ENCODE results near the gene BRME1.

BRME1 gene

DNA sequence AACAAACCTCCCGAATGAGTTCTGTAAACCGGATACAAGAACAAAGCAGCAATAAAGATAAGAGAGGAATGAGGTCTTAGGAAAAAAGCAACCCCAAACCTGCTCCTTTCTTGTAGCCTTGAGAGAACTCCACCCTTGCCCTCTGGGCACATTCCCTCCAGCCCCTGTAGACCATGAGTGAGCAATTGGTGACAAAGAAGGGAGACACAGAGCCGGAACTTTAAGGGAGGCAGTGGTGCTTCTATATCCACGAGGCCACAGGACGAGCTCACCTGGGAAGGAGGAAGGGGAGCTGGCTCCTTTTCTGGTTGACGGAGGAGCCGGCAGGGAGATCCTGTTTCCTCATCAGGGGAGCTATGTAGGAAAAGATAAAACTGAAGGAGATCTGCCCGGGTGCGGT, 13.0 kb downstream of the BRME1 start:
- no peak overlapping the region for H3K4me3 ChIP-seq (ENCODE audit: insufficient read depth, low read depth, low read length, poor library complexity, severe bottlenecking)
- H3K9me3 ChIP-seq (ENCODE audit: control insufficient read depth, low read length) = no peaks in the 10 kb centered on the region
- H3K27me3 ChIP-seq (replicated peaks; ENCODE audit: control insufficient read depth, insufficient read depth, low read length, poor library complexity, severe bottlenecking) = no peaks in the 10 kb centered on the region
- no peak for DNase-seq
- H3K4me1 ChIP-seq (ENCODE audit: control insufficient read depth, insufficient read depth, low read length, poor library complexity, severe bottlenecking) = no peaks in the 10 kb centered on the region
- H3K27ac ChIP-seq (ENCODE audit: insufficient read depth, low read length, poor library complexity, severe bottlenecking) = no peak overlapping the region
- H3K36me3 ChIP-seq (ENCODE audit: control insufficient read depth, insufficient read depth, low read length) = no peaks in the 10 kb centered on the region

DNA sequence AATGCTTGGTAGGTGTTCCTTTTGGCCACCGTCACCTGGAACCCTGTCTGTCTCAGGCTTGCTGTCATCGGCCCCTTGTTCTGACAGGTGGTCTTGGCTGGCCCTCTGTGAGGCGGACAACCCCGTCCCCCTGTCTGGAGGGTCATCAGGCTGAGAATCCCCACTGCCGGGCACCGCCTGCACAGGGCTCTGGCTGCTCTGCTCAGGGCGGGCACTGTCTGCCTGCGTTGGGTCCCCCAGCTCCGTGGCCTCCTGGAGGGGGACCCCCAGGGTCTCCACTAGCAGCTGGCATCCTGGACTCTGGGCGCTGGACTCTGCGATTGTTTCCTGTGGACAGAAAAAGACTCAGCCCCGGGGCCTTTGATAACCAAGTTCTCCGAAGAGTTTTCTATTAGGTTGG, 15.8 kb downstream of the BRME1 start:
- no peak overlapping the region for H3K4me3 ChIP-seq (ENCODE audit: insufficient read depth, low read depth, low read length, poor library complexity, severe bottlenecking)
- H3K27me3 ChIP-seq (replicated peaks; ENCODE audit: control insufficient read depth, insufficient read depth, low read length, poor library complexity, severe bottlenecking) = no peaks in the 10 kb centered on the region
- no peak overlapping the region for H3K27ac ChIP-seq (ENCODE audit: insufficient read depth, low read length, poor library complexity, severe bottlenecking)

DNA sequence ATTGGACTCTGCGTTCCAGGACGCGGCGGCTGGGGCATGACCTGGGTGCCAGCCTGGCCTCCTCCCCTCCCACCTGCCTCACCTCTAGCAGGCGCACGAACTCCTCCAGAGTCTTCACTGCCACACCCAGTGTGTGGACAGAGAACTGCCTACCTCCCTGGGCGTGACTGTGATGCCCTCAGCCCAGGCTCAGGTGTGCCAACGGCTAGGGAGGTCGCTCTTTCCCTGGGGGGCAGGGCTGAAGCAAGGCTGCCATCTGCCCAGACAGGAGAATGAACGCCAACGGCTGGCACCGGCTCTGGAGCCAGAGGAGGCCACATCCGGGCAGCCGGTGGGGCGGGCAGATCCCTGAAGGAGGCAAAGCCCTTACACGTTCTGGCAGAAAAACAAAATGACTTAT, 17.6 kb downstream of the BRME1 start:
- Histone ChIP-seq H3K4me3 (ENCODE audit: insufficient read depth, low read depth, low read length, poor library complexity, severe bottlenecking) (no peak overlapping the region), H3K36me3 (ENCODE audit: control insufficient read depth, insufficient read depth, low read length) (no peaks in the 10 kb centered on the region), H3K27ac (ENCODE audit: insufficient read depth, low read length, poor library complexity, severe bottlenecking) (no peak overlapping the region), H3K4me1 (ENCODE audit: control insufficient read depth, insufficient read depth, low read length, poor library complexity, severe bottlenecking) (peaks cover 1% of the 10 kb centered on the region), H3K9me3 (ENCODE audit: control insufficient read depth, low read length) (no peaks in the 10 kb centered on the region), H3K27me3 (replicated peaks; ENCODE audit: control insufficient read depth, insufficient read depth, low read length, poor library complexity, severe bottlenecking) (no peaks in the 10 kb centered on the region)
- DNase-seq = no peak

More for the DNA sequence above, 15.8 kb downstream of the BRME1 start:
- DNase-seq = no peak
- no peaks in the 10 kb centered on the region for H3K36me3 ChIP-seq (ENCODE audit: control insufficient read depth, insufficient read depth, low read length)
- no peaks in the 10 kb centered on the region for H3K9me3 ChIP-seq (ENCODE audit: control insufficient read depth, low read length)
- no peaks in the 10 kb centered on the region for H3K4me1 ChIP-seq (ENCODE audit: control insufficient read depth, insufficient read depth, low read length, poor library complexity, severe bottlenecking)

DNA sequence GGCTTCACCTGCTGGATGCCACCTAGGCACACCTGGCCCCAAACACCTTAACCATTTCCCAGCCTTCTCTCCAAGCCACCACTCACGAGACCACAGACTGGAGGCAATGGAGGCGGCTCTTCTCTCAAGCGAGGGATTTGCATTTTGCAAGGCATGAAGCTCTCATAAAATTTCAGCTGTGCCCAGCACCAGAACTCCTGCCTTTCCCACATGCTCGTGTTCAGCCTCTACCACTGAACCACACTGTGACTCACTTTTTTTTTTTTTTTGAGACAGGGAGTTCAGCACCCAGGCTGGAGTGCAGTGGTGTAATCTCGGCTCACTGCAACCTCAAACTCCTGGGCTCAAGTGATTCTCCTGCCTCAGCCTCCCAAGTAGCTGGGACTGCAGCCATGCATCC, 18.4 kb downstream of the BRME1 start:
- peaks cover 9% of the 10 kb centered on the region for H3K4me1 ChIP-seq (ENCODE audit: control insufficient read depth, insufficient read depth, low read length, poor library complexity, severe bottlenecking)
- no peaks in the 10 kb centered on the region for H3K27me3 ChIP-seq (replicated peaks; ENCODE audit: control insufficient read depth, insufficient read depth, low read length, poor library complexity, severe bottlenecking)
- DNase-seq = no peak
- H3K9me3 ChIP-seq (ENCODE audit: control insufficient read depth, low read length) = no peaks in the 10 kb centered on the region
- H3K36me3 ChIP-seq (ENCODE audit: control insufficient read depth, insufficient read depth, low read length) = no peaks in the 10 kb centered on the region
- H3K27ac ChIP-seq (ENCODE audit: insufficient read depth, low read length, poor library complexity, severe bottlenecking) = no peak overlapping the region
- H3K4me3 ChIP-seq (ENCODE audit: insufficient read depth, low read depth, low read length, poor library complexity, severe bottlenecking) = no peak overlapping the region

DNA sequence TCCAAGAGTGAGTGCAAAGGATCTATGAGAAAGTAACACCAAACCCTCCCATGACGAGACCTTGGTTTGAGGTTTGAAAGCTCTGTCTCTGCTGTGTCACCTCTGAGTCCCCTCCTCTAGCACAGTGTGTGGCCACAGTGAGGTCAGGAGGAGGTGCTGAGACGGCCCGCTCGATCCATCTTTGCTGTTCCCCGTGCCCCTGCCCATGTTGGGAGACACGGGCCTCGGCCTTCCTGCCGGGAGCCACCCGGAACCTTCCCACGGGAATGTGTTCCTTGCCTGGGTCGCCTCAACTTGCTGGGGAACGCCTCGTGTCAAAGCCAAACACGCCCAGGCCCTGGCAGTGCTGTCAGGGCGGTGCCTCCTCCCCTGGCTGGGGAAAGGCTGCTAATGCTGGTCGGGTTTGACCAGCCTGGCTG, 18.9 kb downstream of the BRME1 start:
- Histone ChIP-seq H3K4me3 (ENCODE audit: insufficient read depth, low read depth, low read length, poor library complexity, severe bottlenecking) (no peak overlapping the region), H3K4me1 (ENCODE audit: control insufficient read depth, insufficient read depth, low read length, poor library complexity, severe bottlenecking) (peaks cover 14% of the 10 kb centered on the region), H3K27me3 (replicated peaks; ENCODE audit: control insufficient read depth, insufficient read depth, low read length, poor library complexity, severe bottlenecking) (no peaks in the 10 kb centered on the region), H3K27ac (ENCODE audit: insufficient read depth, low read length, poor library complexity, severe bottlenecking) (no peak overlapping the region), H3K36me3 (ENCODE audit: control insufficient read depth, insufficient read depth, low read length) (no peaks in the 10 kb centered on the region), H3K9me3 (ENCODE audit: control insufficient read depth, low read length) (no peaks in the 10 kb centered on the region)
- peak in 1 of 3 donors; percentile 36 for DNase-seq

DNA sequence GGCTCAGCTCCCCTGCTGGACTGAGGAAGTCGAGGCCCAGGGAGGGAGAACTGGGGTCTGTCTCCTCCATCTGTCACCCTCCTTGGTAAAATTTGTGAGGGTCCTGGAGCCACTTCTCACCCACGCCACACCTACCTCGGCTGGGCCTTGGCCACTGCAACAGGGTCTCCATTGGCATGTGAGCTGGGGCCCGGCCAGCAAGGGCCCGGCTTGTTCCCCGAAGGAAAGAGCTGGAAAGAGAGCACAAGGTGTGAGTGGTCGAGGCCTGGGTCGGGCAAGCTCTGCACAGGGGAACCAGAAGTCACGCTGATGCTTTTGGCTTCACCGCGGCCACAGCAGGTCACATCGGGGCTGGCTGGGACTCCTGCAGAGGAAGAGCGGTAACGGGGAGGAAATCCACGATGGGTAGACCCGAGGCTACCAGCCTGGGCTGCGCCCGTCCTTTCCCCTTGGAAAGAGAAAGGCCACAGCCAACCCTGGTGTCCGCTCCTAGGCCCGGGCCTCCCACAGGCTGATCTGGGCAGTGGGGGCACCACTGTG, 20.0 kb downstream of the BRME1 start:
- peaks cover 25% of the 10 kb centered on the region for H3K4me1 ChIP-seq (ENCODE audit: control insufficient read depth, insufficient read depth, low read length, poor library complexity, severe bottlenecking)

DNA sequence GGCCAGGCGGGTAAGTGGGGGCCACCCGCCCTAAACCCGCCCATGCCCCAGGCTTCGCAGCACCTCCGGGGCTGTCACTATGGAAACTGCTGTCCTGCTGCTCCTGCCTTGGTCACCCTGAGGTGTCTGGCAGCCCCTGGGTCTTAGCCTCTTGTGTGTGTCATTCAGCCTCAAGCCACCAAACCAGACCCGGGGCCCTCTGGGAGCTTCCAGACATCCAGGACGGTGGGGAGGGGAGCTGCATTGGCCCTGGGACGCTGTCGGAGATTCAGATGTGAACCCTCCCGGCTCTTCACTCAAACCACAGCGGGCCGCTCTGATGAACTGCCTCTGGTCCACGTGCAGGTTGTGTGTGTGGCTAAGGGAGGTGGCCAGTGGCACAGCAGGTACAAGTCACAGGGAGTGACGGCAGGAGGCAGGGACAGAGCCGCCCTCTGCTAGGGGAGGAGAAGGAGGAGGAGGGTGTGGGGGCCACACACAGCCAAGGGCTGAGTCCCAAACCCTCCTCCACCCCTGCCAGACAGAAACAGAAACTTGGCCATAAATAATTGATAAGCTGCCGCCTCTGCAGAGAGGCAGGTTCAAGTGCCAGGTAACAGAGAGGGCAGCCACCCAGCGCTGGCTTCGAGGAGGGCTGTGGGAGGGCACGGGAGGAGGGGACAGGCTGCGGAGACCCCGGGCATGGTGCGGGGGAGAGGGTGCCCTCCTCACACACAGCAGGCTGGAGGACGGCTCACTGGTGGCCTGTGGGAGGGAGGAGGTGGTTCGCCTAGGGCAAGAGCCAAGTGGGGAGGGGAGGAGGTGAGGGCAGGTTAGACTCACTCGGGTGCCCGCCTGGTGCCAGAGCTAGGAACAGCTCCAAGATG, 21.0 kb downstream of the BRME1 start:
- DNase-seq = no peak
- no peak overlapping the region for H3K4me3 ChIP-seq (ENCODE audit: insufficient read depth, low read depth, low read length, poor library complexity, severe bottlenecking)
- H3K9me3 ChIP-seq (ENCODE audit: control insufficient read depth, low read length) = no peaks in the 10 kb centered on the region
- H3K36me3 ChIP-seq (ENCODE audit: control insufficient read depth, insufficient read depth, low read length) = no peaks in the 10 kb centered on the region
- H3K27me3 ChIP-seq (replicated peaks; ENCODE audit: control insufficient read depth, insufficient read depth, low read length, poor library complexity, severe bottlenecking) = no peaks in the 10 kb centered on the region
- peaks cover 32% of the 10 kb centered on the region for H3K4me1 ChIP-seq (ENCODE audit: control insufficient read depth, insufficient read depth, low read length, poor library complexity, severe bottlenecking)
- no peak overlapping the region for H3K27ac ChIP-seq (ENCODE audit: insufficient read depth, low read length, poor library complexity, severe bottlenecking)

More for the DNA sequence above, 20.0 kb downstream of the BRME1 start:
- H3K4me3 ChIP-seq (ENCODE audit: insufficient read depth, low read depth, low read length, poor library complexity, severe bottlenecking) = no peak overlapping the region
- no peak for DNase-seq
- no peaks in the 10 kb centered on the region for H3K27me3 ChIP-seq (replicated peaks; ENCODE audit: control insufficient read depth, insufficient read depth, low read length, poor library complexity, severe bottlenecking)
- no peak overlapping the region for H3K27ac ChIP-seq (ENCODE audit: insufficient read depth, low read length, poor library complexity, severe bottlenecking)
- H3K9me3 ChIP-seq (ENCODE audit: control insufficient read depth, low read length) = no peaks in the 10 kb centered on the region
- no peaks in the 10 kb centered on the region for H3K36me3 ChIP-seq (ENCODE audit: control insufficient read depth, insufficient read depth, low read length)

DNA sequence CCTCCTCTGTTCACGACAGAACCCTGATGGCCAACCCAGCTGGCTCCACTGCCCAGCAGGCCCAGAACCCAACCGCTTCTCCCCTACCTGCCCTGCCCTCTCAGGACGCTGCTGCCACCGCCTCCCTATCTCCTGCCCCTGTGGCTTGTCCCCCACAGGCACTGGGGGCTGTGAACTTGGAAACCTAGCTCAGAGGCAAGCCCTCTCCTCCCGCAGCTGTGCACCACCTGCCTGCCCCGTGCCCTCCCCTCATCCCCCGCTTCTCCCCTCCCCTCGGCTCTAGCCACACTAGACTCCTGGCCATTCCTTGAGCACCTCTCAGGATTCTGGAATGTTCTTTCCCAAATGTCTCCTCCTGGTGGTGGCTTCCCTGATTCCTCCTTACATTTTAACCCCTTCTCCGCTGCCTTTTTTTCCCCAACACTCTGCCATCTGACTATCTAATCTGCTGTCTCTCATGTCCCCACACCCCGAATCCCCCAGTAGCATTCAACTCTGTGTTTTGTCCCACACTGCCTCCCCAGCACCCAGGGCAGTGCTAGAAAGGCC, 22.3 kb downstream of the BRME1 start:
- no peaks in the 10 kb centered on the region for H3K36me3 ChIP-seq (ENCODE audit: control insufficient read depth, insufficient read depth, low read length)
- H3K4me1 ChIP-seq (ENCODE audit: control insufficient read depth, insufficient read depth, low read length, poor library complexity, severe bottlenecking) = peaks cover 32% of the 10 kb centered on the region
- DNase-seq = no peak
- H3K4me3 ChIP-seq (ENCODE audit: insufficient read depth, low read depth, low read length, poor library complexity, severe bottlenecking) = no peak overlapping the region
- no peaks in the 10 kb centered on the region for H3K9me3 ChIP-seq (ENCODE audit: control insufficient read depth, low read length)
- H3K27me3 ChIP-seq (replicated peaks; ENCODE audit: control insufficient read depth, insufficient read depth, low read length, poor library complexity, severe bottlenecking) = no peaks in the 10 kb centered on the region
- H3K27ac ChIP-seq (ENCODE audit: insufficient read depth, low read length, poor library complexity, severe bottlenecking) = no peak overlapping the region

DNA sequence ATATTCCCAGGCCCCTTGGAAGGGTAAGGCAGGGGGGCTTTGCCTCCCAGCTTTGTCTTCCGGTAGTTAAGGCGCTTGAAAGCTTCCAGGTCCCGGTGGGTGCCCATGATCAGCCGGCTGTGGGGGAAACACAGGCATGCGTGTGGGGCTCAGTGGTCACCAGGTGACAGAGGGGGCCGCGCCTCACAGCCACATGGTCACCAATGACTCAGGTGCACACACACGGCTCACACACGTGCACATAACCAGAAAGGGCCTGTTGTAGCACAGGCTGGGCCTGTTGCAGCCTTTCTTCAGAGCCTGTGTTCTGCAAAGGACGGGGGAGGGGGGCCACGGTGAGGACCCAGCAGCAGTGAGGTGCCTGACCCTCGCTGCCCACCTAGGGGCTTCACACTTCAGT, 23.1 kb downstream of the BRME1 start:
- Histone ChIP-seq H3K36me3 (ENCODE audit: control insufficient read depth, insufficient read depth, low read length) (no peaks in the 10 kb centered on the region), H3K27me3 (replicated peaks; ENCODE audit: control insufficient read depth, insufficient read depth, low read length, poor library complexity, severe bottlenecking) (no peaks in the 10 kb centered on the region), H3K27ac (ENCODE audit: insufficient read depth, low read length, poor library complexity, severe bottlenecking) (peak overlapping the region; percentile 57), H3K4me1 (ENCODE audit: control insufficient read depth, insufficient read depth, low read length, poor library complexity, severe bottlenecking) (peaks cover 32% of the 10 kb centered on the region), H3K9me3 (ENCODE audit: control insufficient read depth, low read length) (no peaks in the 10 kb centered on the region), H3K4me3 (ENCODE audit: insufficient read depth, low read depth, low read length, poor library complexity, severe bottlenecking) (no peak overlapping the region)
- no peak for DNase-seq

DNA sequence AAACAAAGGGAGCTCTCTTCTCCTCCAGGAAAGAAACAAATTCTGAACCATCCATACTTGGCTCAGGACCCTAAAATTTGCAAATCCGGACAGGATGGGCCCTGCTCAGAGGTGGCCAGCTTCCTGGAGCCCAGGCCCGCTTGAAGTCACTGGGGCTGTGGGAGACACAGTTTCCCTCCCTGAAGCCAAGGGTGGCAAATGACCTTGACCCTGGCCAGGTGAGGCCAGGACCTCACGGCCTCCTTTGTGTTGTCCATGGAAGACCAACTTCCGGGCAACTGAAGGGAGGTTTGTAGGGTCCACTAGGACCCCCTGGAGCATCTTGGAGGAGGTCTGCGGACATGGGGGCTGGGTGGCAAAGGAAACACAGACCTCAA, 23.5 kb downstream of the BRME1 start:
- H3K9me3 ChIP-seq (ENCODE audit: control insufficient read depth, low read length) = no peaks in the 10 kb centered on the region
- H3K36me3 ChIP-seq (ENCODE audit: control insufficient read depth, insufficient read depth, low read length) = no peaks in the 10 kb centered on the region
- peak overlapping the region; percentile 26 for H3K4me3 ChIP-seq (ENCODE audit: insufficient read depth, low read depth, low read length, poor library complexity, severe bottlenecking)
- no peaks in the 10 kb centered on the region for H3K27me3 ChIP-seq (replicated peaks; ENCODE audit: control insufficient read depth, insufficient read depth, low read length, poor library complexity, severe bottlenecking)
- H3K27ac ChIP-seq (ENCODE audit: insufficient read depth, low read length, poor library complexity, severe bottlenecking) = peak overlapping the region; percentile 57
- peaks cover 32% of the 10 kb centered on the region for H3K4me1 ChIP-seq (ENCODE audit: control insufficient read depth, insufficient read depth, low read length, poor library complexity, severe bottlenecking)
- no peak for DNase-seq
